CD4-positive, alpha-beta T cell treated with Interleukin-2 at 100 ng/mL for 4 hours (primary cell): ENCODE results near the gene PACS2.

Experiments used
- DNase-seq: peaks from one replicate; pipeline ENCODE4 v3.0.0-alpha.2; 2020; ENCODE audit warnings: low spot score

The PACS2 gene

GRCh38 chr14:105368910-105369652, 54.5 kb downstream of the PACS2 start:
- DNase-seq = no peak

- no peak for DNase-seq
Measured at GRCh38 chr14:105369653-105370040, 55.1 kb downstream of the PACS2 start.

GRCh38 chr14:105374389-105374788, 59.8 kb downstream of the PACS2 start:
- no peak for DNase-seq

GRCh38 chr14:105375635-105376057, 61.1 kb downstream of the PACS2 start:
- peak; percentile 26 for DNase-seq

GRCh38 chr14:105376521-105377440, 62.2 kb downstream of the PACS2 start:
- DNase-seq = no peak

GRCh38 chr14:105377555-105378182, 63.1 kb downstream of the PACS2 start:
- DNase-seq = no peak

- no peak for DNase-seq
Measured at GRCh38 chr14:105378199-105378598, 63.7 kb downstream of the PACS2 start.

- DNase-seq = no peak
Measured at GRCh38 chr14:105378873-105379685, 64.5 kb downstream of the PACS2 start.

- no peak for DNase-seq
Measured at GRCh38 chr14:105379946-105380345, 65.4 kb downstream of the PACS2 start.

- no peak for DNase-seq
Measured at GRCh38 chr14:105380756-105381155, 66.2 kb downstream of the PACS2 start.

- DNase-seq = no peak
Measured at GRCh38 chr14:105381446-105382342, 67.1 kb downstream of the PACS2 start.

- DNase-seq = no peak
Measured at GRCh38 chr14:105382343-105383082, 68.0 kb downstream of the PACS2 start.

- no peak for DNase-seq
Measured at GRCh38 chr14:105383083-105383730, 68.7 kb downstream of the PACS2 start.

GRCh38 chr14:105384041-105384557, 69.6 kb downstream of the PACS2 start:
- DNase-seq = no peak

- no peak for DNase-seq
Measured at GRCh38 chr14:105384605-105385321, 70.2 kb downstream of the PACS2 start.

- no peak for DNase-seq
Measured at GRCh38 chr14:105385322-105385637, 70.7 kb downstream of the PACS2 start.

GRCh38 chr14:105385698-105386365, 71.3 kb downstream of the PACS2 start:
- no peak for DNase-seq
